IMR-90 (cell line): ENCODE data around the gene NFATC1. TPM values are rescaled to one million over a fixed set of nuclear protein-coding genes. Genes with fewer than 3 reads are reported as not detected.

Experiments
- ATAC-seq: fragments of 200-7000 bp; cut with Tn5 transposase; 2 replicates; pipeline ENCODE4 v1.9.1; 2020; ENCODE audit warnings: low read depth, mild to moderate bottlenecking, moderate library complexity
- BruUV-seq: library from RNA; stranded (reverse); fragments of 400-500 nt; replicated peaks from 2 replicates; lab custom pipeline; 2021; lab: Mats Ljungman, UMichigan
- CTCF ChIA-PET: fragments of 300-600 bp; formaldehyde crosslinking; extraction: SDS; loops from one replicate; lab custom pipeline; 2021; ENCODE audit warnings: antibody characterized with exemption; lab: Yijun Ruan, JAX
- POLR2A ChIA-PET: fragments of 300-600 bp; sonication (Branson Sonifier 250); formaldehyde crosslinking; loops from one replicate; lab custom pipeline; 2022; ENCODE audit warnings: antibody characterized with exemption; ENCODE audit not compliant: unreplicated experiment; lab: Charles Lee
- DNase-seq: peaks from one replicate; pipeline ENCODE4 v3.0.0; 2013
- H2AFZ ChIP-seq: replicated peaks from 2 replicates; pipeline ENCODE3; 2013; ENCODE audit warnings: low read length, mild to moderate bottlenecking; ENCODE audit not compliant: poor library complexity
- H2AK5ac ChIP-seq: 2 replicates; pipeline ENCODE4 v1.6.1; 2013; ENCODE audit warnings: low read depth, low read length, inconsistent platforms
- H2AK9ac ChIP-seq: replicated peaks from 2 replicates; pipeline ENCODE3; 2013; ENCODE audit warnings: mild to moderate bottlenecking, low read depth, low read length, moderate library complexity; ENCODE audit not compliant: poor library complexity
- H2BK120ac ChIP-seq: 2 replicates; pipeline ENCODE4 v1.6.1; 2013; ENCODE audit warnings: low read depth, low read length, inconsistent platforms
- H2BK15ac ChIP-seq: 3 replicates; pipeline ENCODE4 v1.6.1; 2013; ENCODE audit warnings: low read depth, low read length, inconsistent platforms
- H2BK20ac ChIP-seq: 2 replicates; pipeline ENCODE4 v1.6.1; 2013; ENCODE audit warnings: low read depth, mild to moderate bottlenecking, inconsistent platforms, low read length, moderate library complexity
- H2BK5ac ChIP-seq: 2 replicates; pipeline ENCODE4 v1.6.1; 2013; ENCODE audit warnings: mild to moderate bottlenecking, low read depth, low read length, inconsistent platforms; ENCODE audit not compliant: poor library complexity, severe bottlenecking
- H3K14ac ChIP-seq: replicated peaks from 2 replicates; pipeline ENCODE4 v1.6.1; 2013; ENCODE audit warnings: low read depth, low read length, inconsistent platforms
- H3K18ac ChIP-seq: 2 replicates; pipeline ENCODE4 v1.6.1; 2013; ENCODE audit warnings: low read depth, low read length, control low read depth
- H3K23ac ChIP-seq: 2 replicates; pipeline ENCODE4 v1.6.1; 2013; ENCODE audit warnings: low read depth, low read length, inconsistent platforms
- H3K27ac ChIP-seq: 2 replicates; pipeline ENCODE4 v1.5.1; 2013; ENCODE audit warnings: mild to moderate bottlenecking, control low read depth, low read length; ENCODE audit not compliant: insufficient read depth
- H3K27me3 ChIP-seq: 2 replicates; pipeline ENCODE4 v1.6.1; 2013; ENCODE audit warnings: low read length; ENCODE audit not compliant: control insufficient read depth, insufficient read depth
- H3K36me3 ChIP-seq: 2 replicates; pipeline ENCODE4 v1.6.1; 2013; ENCODE audit warnings: low read length, mixed read lengths; ENCODE audit not compliant: control insufficient read depth, insufficient read depth
- H3K4ac ChIP-seq: 2 replicates; pipeline ENCODE4 v1.6.1; 2013; ENCODE audit warnings: low read depth, low read length, inconsistent platforms
- H3K4me1 ChIP-seq: 2 replicates; pipeline ENCODE4 v1.6.1; 2013; ENCODE audit warnings: low read length, mixed read lengths; ENCODE audit not compliant: control insufficient read depth, insufficient read depth
- H3K4me2 ChIP-seq: 2 replicates; pipeline ENCODE4 v1.6.1; 2013; ENCODE audit warnings: low read depth, mild to moderate bottlenecking, control low read depth, low read length, moderate library complexity
- H3K4me3 ChIP-seq: 2 replicates; pipeline ENCODE4 v1.5.1; 2013; ENCODE audit warnings: low read depth, mild to moderate bottlenecking, control low read depth, low read length, moderate library complexity; ENCODE audit not compliant: insufficient read depth
- H3K56ac ChIP-seq: 2 replicates; pipeline ENCODE4 v1.6.1; 2013; ENCODE audit warnings: low read length, inconsistent platforms; ENCODE audit not compliant: insufficient read depth; ENCODE audit errors: extremely low read depth
- H3K79me1 ChIP-seq, 2 experiments: 2 replicates each; pipeline ENCODE4 v1.6.1; 2013; ENCODE audit warnings: low read length in 2 of 2, inconsistent platforms in 1 of 2, low read depth in 1 of 2
- H3K9ac ChIP-seq: 2 replicates; pipeline ENCODE4 v1.6.1; 2013; ENCODE audit warnings: low read depth, low read length, control low read depth
- H3K9me1 ChIP-seq: 2 replicates; pipeline ENCODE4 v1.6.1; 2013; ENCODE audit warnings: low read length, inconsistent platforms; ENCODE audit not compliant: insufficient read depth
- H3K9me3 ChIP-seq: 2 replicates; pipeline ENCODE4 v1.6.1; 2013; ENCODE audit warnings: low read length; ENCODE audit not compliant: control insufficient read depth, insufficient read depth
- H4K20me1 ChIP-seq: 2 replicates; pipeline ENCODE4 v1.6.1; 2013; ENCODE audit warnings: low read length, inconsistent platforms; ENCODE audit not compliant: insufficient read depth
- H4K5ac ChIP-seq: 2 replicates; pipeline ENCODE4 v1.6.1; 2013; ENCODE audit warnings: mild to moderate bottlenecking, low read depth, low read length, control low read depth
- H4K8ac ChIP-seq, 2 experiments: 2 replicates each; pipeline ENCODE4 v1.6.1; 2013; ENCODE audit warnings: low read depth in 2 of 2, low read length in 2 of 2, control low read depth in 1 of 2, inconsistent platforms in 1 of 2
- H4K91ac ChIP-seq: 2 replicates; pipeline ENCODE4 v1.6.1; 2013; ENCODE audit warnings: low read depth, low read length, inconsistent platforms; ENCODE audit not compliant: insufficient read depth
- NFE2L2 ChIP-seq: fragments of 150-350 bp; IDR thresholded peaks from 2 replicates; pipeline ENCODE4 v1.6.1; 2016; ENCODE audit warnings: low read depth, mild to moderate bottlenecking, low read length
- WGBS, 2 experiments: methylation state at CpG; one replicate each; pipeline versions ENCODE4 v1.1.5 to v1.1.7; 2013; ENCODE audit warnings: missing lambda C conversion rate in 2 of 2; ENCODE audit not compliant: insufficient read length in 1 of 2; ENCODE audit errors: extremely low coverage in 2 of 2; 5-methylcytosine and 5-hydroxymethylcytosine counted together
- dilution Hi-C: fragments of 300-500 bp; cut with HindIII; formaldehyde crosslinking; loops from one replicate; pipeline ENCODE4 v1.14.3; 2018; ENCODE audit warnings: low sequenced_read_pairs; ENCODE audit not compliant: unreplicated experiment
- in situ Hi-C: fragments of 300-500 bp; cut with MboI; formaldehyde crosslinking; loops from 3 replicates; pipeline ENCODE4 v1.14.3; 2019; ENCODE audit warnings: low sequenced_read_pairs, inconsistent platforms, mixed read lengths
- intact Hi-C: fragments of 100-400 bp; cut with micrococcal nuclease; formaldehyde crosslinking; loops from 2 replicates; pipeline ENCODE4 v1.10.0; 2022
- polyA plus RNA-seq, 3 experiments: library from polyadenylated mRNA; depleted of rRNA; stranded (reverse); fragments of >200 nt; gene quantifications; 2 replicates each; pipeline ENCODE4 v1.2.3, GENCODE V29; 2012; ENCODE audit warnings: low replicate concordance in 1 of 3
- total RNA-seq: library from RNA; depleted of rRNA; stranded (reverse); fragments of >200 nt; gene quantifications from 2 replicates; pipeline ENCODE4 v1.2.3, GENCODE V29; 2012

The NFATC1 gene
- total and polyA plus RNA-seq, 2 of the 4 experiments (the other 2 are of a cell fraction): 0.36 to 1.8 TPM

GRCh38 chr18:79345981-79346380 is 49.7 kb upstream of the NFATC1 start:
- POLR2A ChIA-PET: no interaction called here
- 98% methylated on average over 24 of the region's 26 CpGs; no CpG with 5 or more reads in 1 of the 2 experiments for WGBS, 2 experiments
- no peak overlapping the region for H4K91ac ChIP-seq
- CTCF ChIA-PET: no interaction called here
- peaks cover 6% of the 10 kb centered on the region for H3K9me1 ChIP-seq
- H3K23ac ChIP-seq: no peak overlapping the region
- no peak overlapping the region for H3K4ac ChIP-seq
- 0 out of 2 replicates have a peak, but pooled peaks cover 3% of the 10 kb centered on the region for H3K4me1 ChIP-seq
- H3K79me1 ChIP-seq: no peaks in the 10 kb centered on the region
- no peak overlapping the region for H4K8ac ChIP-seq
- H3K4me3 ChIP-seq: no peak overlapping the region
- no peak overlapping the region for H2BK20ac ChIP-seq
- no peak overlapping the region for H3K9ac ChIP-seq
- H3K9me3 ChIP-seq: no peaks in the 10 kb centered on the region
- H2AK9ac ChIP-seq: no peak overlapping the region
- in situ Hi-C loops (no loop called here), intact Hi-C loops (no loop called here), dilution Hi-C loops (no loop called here)
- peaks cover 41% of the 10 kb centered on the region for H3K36me3 ChIP-seq
- H3K4me2 ChIP-seq: no peak overlapping the region
- H3K27ac ChIP-seq: no peak overlapping the region
- ATAC-seq (no peak), DNase-seq (no peak)
- no peak overlapping the region for H2BK15ac ChIP-seq
- H3K18ac ChIP-seq: no peak overlapping the region
- no peak overlapping the region for H2BK5ac ChIP-seq
- TF ChIP-seq NFE2L2: no peak
- no peak overlapping the region for H2BK120ac ChIP-seq
- H2AFZ ChIP-seq: no peak overlapping the region
- H4K5ac ChIP-seq: no peak overlapping the region
- H3K56ac ChIP-seq: no peak overlapping the region
- no TSS peak for BruUV-seq
- H3K27me3 ChIP-seq: no peaks in the 10 kb centered on the region
- H3K14ac ChIP-seq: no peak overlapping the region
- no peak overlapping the region for H2AK5ac ChIP-seq
- H4K20me1 ChIP-seq: no peaks in the 10 kb centered on the region
